ENCODE measurements around the gene RXRA.

RXRA gene

GRCh38 chr9:134484479-134484878 is 158.2 kb downstream of the RXRA start:
- Histone ChIP-seq H3K9ac (ENCODE audit: low read length) (no peak overlapping the region), H3K27me3 (ENCODE audit: control insufficient read depth, insufficient read depth, low read length) (no peaks in the 10 kb centered on the region)

GRCh38 chr9:134485653-134486052 is 159.4 kb downstream of the RXRA start:
- Histone ChIP-seq H3K9ac (ENCODE audit: low read length) (no peak overlapping the region), H3K9me3 (ENCODE audit: control insufficient read depth, insufficient read depth, low read depth, low read length) (no peaks in the 10 kb centered on the region), H3K4me3 (ENCODE audit: low read depth, low read length) (no peak overlapping the region), H3K36me3 (ENCODE audit: control insufficient read depth, insufficient read depth, low read length) (no peaks in the 10 kb centered on the region), H3K27ac (ENCODE audit: low read depth, low read length) (no peak overlapping the region), H3K4me1 (ENCODE audit: control insufficient read depth, insufficient read depth, low read length) (no peaks in the 10 kb centered on the region), H3K27me3 (ENCODE audit: control insufficient read depth, insufficient read depth, low read length) (no peaks in the 10 kb centered on the region)

More at GRCh38 chr9:134484479-134484878, 158.2 kb downstream of the RXRA start:
- Histone ChIP-seq H3K36me3 (ENCODE audit: control insufficient read depth, insufficient read depth, low read length) (no peaks in the 10 kb centered on the region), H3K27ac (ENCODE audit: low read depth, low read length) (no peak overlapping the region), H3K4me3 (ENCODE audit: low read depth, low read length) (no peak overlapping the region), H3K9me3 (ENCODE audit: control insufficient read depth, insufficient read depth, low read depth, low read length) (no peaks in the 10 kb centered on the region), H3K4me1 (ENCODE audit: control insufficient read depth, insufficient read depth, low read length) (no peaks in the 10 kb centered on the region)

GRCh38 chr9:134486143-134486591 is 159.9 kb downstream of the RXRA start:
- Histone ChIP-seq H3K4me3 (ENCODE audit: low read depth, low read length) (no peak overlapping the region), H3K4me1 (ENCODE audit: control insufficient read depth, insufficient read depth, low read length) (no peaks in the 10 kb centered on the region), H3K27ac (ENCODE audit: low read depth, low read length) (no peak overlapping the region), H3K36me3 (ENCODE audit: control insufficient read depth, insufficient read depth, low read length) (no peaks in the 10 kb centered on the region), H3K9ac (ENCODE audit: low read length) (no peak overlapping the region), H3K27me3 (ENCODE audit: control insufficient read depth, insufficient read depth, low read length) (no peaks in the 10 kb centered on the region), H3K9me3 (ENCODE audit: control insufficient read depth, insufficient read depth, low read depth, low read length) (no peaks in the 10 kb centered on the region)

GRCh38 chr9:134486596-134486995 is 160.3 kb downstream of the RXRA start:
- Histone ChIP-seq H3K36me3 (ENCODE audit: control insufficient read depth, insufficient read depth, low read length) (no peaks in the 10 kb centered on the region), H3K9me3 (ENCODE audit: control insufficient read depth, insufficient read depth, low read depth, low read length) (no peaks in the 10 kb centered on the region), H3K27ac (ENCODE audit: low read depth, low read length) (no peak overlapping the region), H3K4me1 (ENCODE audit: control insufficient read depth, insufficient read depth, low read length) (no peaks in the 10 kb centered on the region), H3K9ac (ENCODE audit: low read length) (no peak overlapping the region), H3K4me3 (ENCODE audit: low read depth, low read length) (no peak overlapping the region), H3K27me3 (ENCODE audit: control insufficient read depth, insufficient read depth, low read length) (no peaks in the 10 kb centered on the region)
